Smooth muscle cell (in vitro differentiated cells): ENCODE data around the gene FBH1. TPM values are rescaled to one million over a fixed set of nuclear protein-coding genes. Genes with fewer than 3 reads are reported as not detected.

Experiments
- DNase-seq: peaks from one replicate; lab custom pipeline; 2025; ENCODE audit not compliant: unreplicated experiment; lab: John Stamatoyannopoulos, UW
- H2AFZ ChIP-seq: fragments of 200-600 bp; sonication (generic); 2 replicates; pipeline ENCODE4 v1.6.0; 2016; ENCODE audit warnings: antibody characterized with exemption, low read depth, mild to moderate bottlenecking
- H3F3A ChIP-seq: fragments of 200-600 bp; sonication (generic); 2 replicates; pipeline ENCODE4 v1.6.0; 2017; ENCODE audit warnings: antibody characterized with exemption, low read depth
- H3K27ac ChIP-seq: fragments of 200-600 bp; sonication (generic); 2 replicates; pipeline ENCODE4 v1.5.1; 2016; ENCODE audit warnings: low read depth, mild to moderate bottlenecking
- H3K27me3 ChIP-seq: fragments of 200-600 bp; sonication (generic); 2 replicates; pipeline ENCODE4 v1.6.1; 2016; ENCODE audit warnings: low read depth, mild to moderate bottlenecking
- H3K36me3 ChIP-seq: fragments of 200-600 bp; sonication (generic); 2 replicates; pipeline ENCODE4 v1.5.1; 2016; ENCODE audit warnings: low read depth
- H3K4me1 ChIP-seq: fragments of 200-600 bp; sonication (generic); 2 replicates; pipeline ENCODE4 v1.5.1; 2016; ENCODE audit warnings: low read depth
- H3K4me2 ChIP-seq: fragments of 200-600 bp; sonication (generic); 2 replicates; pipeline ENCODE4 v1.6.0; 2016; ENCODE audit warnings: mild to moderate bottlenecking
- H3K4me3 ChIP-seq: fragments of 200-600 bp; sonication (generic); 2 replicates; pipeline ENCODE4 v1.5.1; 2016; ENCODE audit warnings: mild to moderate bottlenecking
- H3K79me2 ChIP-seq: fragments of 200-600 bp; sonication (generic); 2 replicates; pipeline ENCODE4 v1.6.0; 2016; ENCODE audit warnings: low read depth, mild to moderate bottlenecking
- H3K9ac ChIP-seq: fragments of 200-600 bp; sonication (generic); 2 replicates; pipeline ENCODE4 v1.6.0; 2016; ENCODE audit warnings: low read depth
- H3K9me3 ChIP-seq: fragments of 200-600 bp; sonication (generic); replicated peaks from 2 replicates; pipeline ENCODE4 v1.5.1; 2016; ENCODE audit warnings: low read depth
- H4K20me1 ChIP-seq: fragments of 200-600 bp; sonication (generic); 2 replicates; pipeline ENCODE4 v1.6.0; 2016; ENCODE audit warnings: low read depth
- WGBS: methylation state at CpG from one replicate; pipeline ENCODE4 v1.1.7; 2016; ENCODE audit warnings: low lambda C conversion rate; 5-methylcytosine and 5-hydroxymethylcytosine counted together
- polyA plus RNA-seq: library from polyadenylated mRNA; unstranded; fragments of >200 nt; fragmentation: Nextera tagmentation; extraction: Ambion mirVana; gene quantifications from 2 replicates; pipeline ENCODE4 v1.2.1, GENCODE V29; 2016
- total RNA-seq: library from RNA; depleted of rRNA; stranded (reverse); fragments of >200 nt; gene quantifications from 2 replicates; pipeline ENCODE4 v1.2.3, GENCODE V29; 2014
- TF ChIP-seq, protein P1 (sequence below): fragments of 200-600 bp; sonication (generic); IDR thresholded peaks from 2 replicates; pipeline ENCODE4 v1.5.1; 2017; ENCODE audit warnings: borderline replicate concordance, mild to moderate bottlenecking, antibody characterized with exemption; ENCODE audit not compliant: insufficient read depth, poor library complexity, severe bottlenecking

FBH1 gene
- total and polyA plus RNA-seq, 2 experiments from 2014 or later: 68.4 to 70.0 TPM

DNA sequence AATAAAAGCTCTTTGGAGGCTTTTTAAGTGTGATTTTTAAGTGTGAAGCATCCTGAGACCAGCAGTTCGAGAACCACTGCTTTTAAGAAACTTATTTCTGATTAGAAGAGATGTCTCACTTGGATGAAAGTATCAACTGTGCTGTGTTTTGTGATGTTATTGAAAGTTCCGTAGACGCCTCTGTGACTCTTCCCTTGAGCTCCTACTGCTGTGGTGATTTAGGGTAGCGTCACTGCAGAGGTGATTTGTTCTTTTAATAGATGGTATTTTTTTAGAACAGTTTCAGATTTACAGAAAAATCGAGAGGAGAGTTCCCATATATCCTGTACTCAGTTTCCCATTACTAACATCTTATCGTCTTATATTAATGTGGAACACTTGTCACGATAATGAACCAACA, 29.5 kb downstream of the FBH1 start:
- Histone ChIP-seq H3K36me3 (peaks cover 36% of the 10 kb centered on the region), H3K4me3 (no peak overlapping the region), H3K4me2 (no peak overlapping the region), H3K27ac (no peak overlapping the region), H3K79me2 (no peaks in the 10 kb centered on the region), H4K20me1 (no peaks in the 10 kb centered on the region), H3K4me1 (no peaks in the 10 kb centered on the region), H3K27me3 (no peaks in the 10 kb centered on the region), H3F3A (no peaks in the 10 kb centered on the region), H3K9me3 (no peaks in the 10 kb centered on the region), H3K9ac (no peak overlapping the region), H2AFZ (no peak overlapping the region)
- 95% methylated on average over 7 of the region's 7 CpGs for WGBS
- TF ChIP-seq, protein P1, sequence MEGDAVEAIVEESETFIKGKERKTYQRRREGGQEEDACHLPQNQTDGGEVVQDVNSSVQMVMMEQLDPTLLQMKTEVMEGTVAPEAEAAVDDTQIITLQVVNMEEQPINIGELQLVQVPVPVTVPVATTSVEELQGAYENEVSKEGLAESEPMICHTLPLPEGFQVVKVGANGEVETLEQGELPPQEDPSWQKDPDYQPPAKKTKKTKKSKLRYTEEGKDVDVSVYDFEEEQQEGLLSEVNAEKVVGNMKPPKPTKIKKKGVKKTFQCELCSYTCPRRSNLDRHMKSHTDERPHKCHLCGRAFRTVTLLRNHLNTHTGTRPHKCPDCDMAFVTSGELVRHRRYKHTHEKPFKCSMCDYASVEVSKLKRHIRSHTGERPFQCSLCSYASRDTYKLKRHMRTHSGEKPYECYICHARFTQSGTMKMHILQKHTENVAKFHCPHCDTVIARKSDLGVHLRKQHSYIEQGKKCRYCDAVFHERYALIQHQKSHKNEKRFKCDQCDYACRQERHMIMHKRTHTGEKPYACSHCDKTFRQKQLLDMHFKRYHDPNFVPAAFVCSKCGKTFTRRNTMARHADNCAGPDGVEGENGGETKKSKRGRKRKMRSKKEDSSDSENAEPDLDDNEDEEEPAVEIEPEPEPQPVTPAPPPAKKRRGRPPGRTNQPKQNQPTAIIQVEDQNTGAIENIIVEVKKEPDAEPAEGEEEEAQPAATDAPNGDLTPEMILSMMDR: no peak
- no peak for DNase-seq

DNA sequence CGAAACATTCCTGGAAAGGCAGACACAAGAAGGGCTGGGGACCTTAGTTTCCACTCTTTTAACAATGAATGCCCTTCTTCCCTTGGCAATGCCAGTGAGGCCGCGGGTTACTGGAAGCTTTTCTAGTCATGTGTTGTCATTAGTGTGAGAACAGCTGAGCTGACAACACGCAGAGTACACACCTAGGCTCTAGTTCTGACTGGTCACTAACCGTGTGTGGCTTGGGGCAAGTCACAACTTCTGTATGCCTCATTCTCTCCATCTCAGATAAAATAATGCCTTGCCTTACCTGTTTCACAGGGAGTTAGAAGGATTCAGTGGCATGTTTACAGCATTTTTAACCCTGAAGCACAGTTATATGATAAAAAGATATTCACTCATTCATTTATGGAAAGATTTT, 31.7 kb downstream of the FBH1 start:
- Histone ChIP-seq H3K27me3 (no peaks in the 10 kb centered on the region), H3K27ac (no peak overlapping the region), H4K20me1 (no peaks in the 10 kb centered on the region), H3K9ac (no peak overlapping the region), H2AFZ (no peak overlapping the region), H3K4me2 (no peak overlapping the region), H3K4me1 (no peaks in the 10 kb centered on the region), H3K36me3 (peaks cover 40% of the 10 kb centered on the region), H3K79me2 (no peaks in the 10 kb centered on the region), H3F3A (no peaks in the 10 kb centered on the region), H3K9me3 (no peaks in the 10 kb centered on the region), H3K4me3 (no peak overlapping the region)
- no peak for DNase-seq
- WGBS: 96% methylated on average over 5 of the region's 5 CpGs
- TF ChIP-seq, protein P1: no peak

DNA sequence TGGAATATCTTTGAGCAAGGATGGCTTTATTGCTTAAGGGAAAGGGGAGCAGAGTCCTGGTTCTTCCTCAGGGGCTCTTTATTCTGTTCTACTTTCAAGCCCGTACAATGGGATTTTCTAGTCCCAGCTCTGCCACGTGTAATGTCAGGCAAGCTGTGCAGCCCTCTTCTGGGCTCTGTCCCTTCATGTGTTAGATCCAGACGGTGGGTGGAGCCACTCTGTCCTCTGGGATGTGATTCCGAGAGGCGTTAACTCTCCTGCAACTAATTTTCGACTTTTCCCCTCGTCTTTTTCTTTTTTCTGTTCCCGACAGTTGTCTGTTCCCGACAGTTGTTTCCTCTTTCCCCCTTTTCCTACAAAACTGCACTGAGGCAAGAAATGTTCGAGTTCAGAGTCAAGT, 34.8 kb downstream of the FBH1 start:
- TF ChIP-seq, protein P1: no peak
- Histone ChIP-seq H3K9me3 (no peaks in the 10 kb centered on the region), H3K79me2 (no peaks in the 10 kb centered on the region), H3K27me3 (no peaks in the 10 kb centered on the region), H3K9ac (no peak overlapping the region), H4K20me1 (no peaks in the 10 kb centered on the region), H3K27ac (no peak overlapping the region), H3K36me3 (peaks cover 32% of the 10 kb centered on the region), H3K4me2 (no peak overlapping the region), H2AFZ (no peak overlapping the region), H3K4me1 (no peaks in the 10 kb centered on the region), H3K4me3 (no peak overlapping the region), H3F3A (no peaks in the 10 kb centered on the region)
- WGBS: 88% methylated on average over 10 of the region's 10 CpGs
- DNase-seq: no peak

- Histone ChIP-seq H4K20me1 (no peaks in the 10 kb centered on the region), H3K4me1 (no peaks in the 10 kb centered on the region), H3K4me2 (no peak overlapping the region), H2AFZ (no peak overlapping the region), H3K4me3 (no peak overlapping the region), H3K9me3 (no peaks in the 10 kb centered on the region), H3K9ac (no peak overlapping the region), H3K79me2 (no peaks in the 10 kb centered on the region), H3K27ac (no peak overlapping the region), H3K36me3 (peaks cover 35% of the 10 kb centered on the region), H3K27me3 (no peaks in the 10 kb centered on the region), H3F3A (no peaks in the 10 kb centered on the region)
- TF ChIP-seq, protein P1: no peak
- no peak for DNase-seq
- 94% methylated on average over 8 of the region's 8 CpGs for WGBS
Measured at GRCh38 chr10:5927306-5927705, 37.3 kb downstream of the FBH1 start.
